ENCODE results near the gene CPNE6.

The CPNE6 gene

GRCh38 chr14:24053548-24054323 is 17.6 kb upstream of the CPNE6 start:
- no peak for DNase-seq (ENCODE audit: low read depth)
- H3K4me3 ChIP-seq (ENCODE audit: low read depth, low read length), result no peak overlapping the region

GRCh38 chr14:24054324-24054641 is 17.1 kb upstream of the CPNE6 start:
- no peak overlapping the region for H3K4me3 ChIP-seq (ENCODE audit: low read depth, low read length)
- DNase-seq (ENCODE audit: low read depth), result no peak

- no peak for DNase-seq (ENCODE audit: low read depth)
- H3K4me3 ChIP-seq (ENCODE audit: low read depth, low read length), result no peak overlapping the region
Measured at GRCh38 chr14:24054646-24055045, 16.7 kb upstream of the CPNE6 start.

- no peak overlapping the region for H3K4me3 ChIP-seq (ENCODE audit: low read depth, low read length)
- DNase-seq (ENCODE audit: low read depth), result no peak
Measured at GRCh38 chr14:24055971-24056799, 15.2 kb upstream of the CPNE6 start.

GRCh38 chr14:24056800-24057184 is 14.6 kb upstream of the CPNE6 start:
- H3K4me3 ChIP-seq (ENCODE audit: low read depth, low read length), result no peak overlapping the region
- no peak for DNase-seq (ENCODE audit: low read depth)

- H3K4me3 ChIP-seq (ENCODE audit: low read depth, low read length), result no peak overlapping the region
Measured at GRCh38 chr14:24057271-24057670, 14.1 kb upstream of the CPNE6 start.

GRCh38 chr14:24057867-24058259 is 13.5 kb upstream of the CPNE6 start:
- no peak overlapping the region for H3K4me3 ChIP-seq (ENCODE audit: low read depth, low read length)
- DNase-seq (ENCODE audit: low read depth), result no peak

More at GRCh38 chr14:24057271-24057670, 14.1 kb upstream of the CPNE6 start:
- no peak for DNase-seq (ENCODE audit: low read depth)

GRCh38 chr14:24058260-24058950 is 13.0 kb upstream of the CPNE6 start:
- H3K4me3 ChIP-seq (ENCODE audit: low read depth, low read length), result no peak overlapping the region
- no peak for DNase-seq (ENCODE audit: low read depth)

- no peak for DNase-seq (ENCODE audit: low read depth)
- H3K4me3 ChIP-seq (ENCODE audit: low read depth, low read length), result no peak overlapping the region
Measured at GRCh38 chr14:24058951-24059475, 12.3 kb upstream of the CPNE6 start.

- DNase-seq (ENCODE audit: low read depth), result no peak
- H3K4me3 ChIP-seq (ENCODE audit: low read depth, low read length), result no peak overlapping the region
Measured at GRCh38 chr14:24059841-24060388, 11.4 kb upstream of the CPNE6 start.

GRCh38 chr14:24060443-24060842 is 10.9 kb upstream of the CPNE6 start:
- H3K4me3 ChIP-seq (ENCODE audit: low read depth, low read length), result no peak overlapping the region
- DNase-seq (ENCODE audit: low read depth), result no peak

GRCh38 chr14:24060984-24061913 is 10.1 kb upstream of the CPNE6 start:
- no peak for DNase-seq (ENCODE audit: low read depth)
- no peak overlapping the region for H3K4me3 ChIP-seq (ENCODE audit: low read depth, low read length)

- no peak for DNase-seq (ENCODE audit: low read depth)
- no peak overlapping the region for H3K4me3 ChIP-seq (ENCODE audit: low read depth, low read length)
Measured at GRCh38 chr14:24062216-24062980, 9.0 kb upstream of the CPNE6 start.

GRCh38 chr14:24063263-24063836 is 8.0 kb upstream of the CPNE6 start:
- no peak for DNase-seq (ENCODE audit: low read depth)

GRCh38 chr14:24064091-24064795 is 7.1 kb upstream of the CPNE6 start:
- DNase-seq (ENCODE audit: low read depth), result no peak
- no peak overlapping the region for H3K4me3 ChIP-seq (ENCODE audit: low read depth, low read length)

More at GRCh38 chr14:24063263-24063836, 8.0 kb upstream of the CPNE6 start:
- no peak overlapping the region for H3K4me3 ChIP-seq (ENCODE audit: low read depth, low read length)

GRCh38 chr14:24064856-24065255 is 6.5 kb upstream of the CPNE6 start:
- no peak overlapping the region for H3K4me3 ChIP-seq (ENCODE audit: low read depth, low read length)
- DNase-seq (ENCODE audit: low read depth), result no peak

- H3K4me3 ChIP-seq (ENCODE audit: low read depth, low read length), result no peak overlapping the region
- no peak for DNase-seq (ENCODE audit: low read depth)
Measured at GRCh38 chr14:24065408-24065807, 6.0 kb upstream of the CPNE6 start.

All from skeletal muscle cell (primary cell).